Hepatocyte (in vitro differentiated cells): Measurements from ENCODE around the gene VPS13D. TPM values are rescaled to one million over a fixed set of nuclear protein-coding genes. Genes with fewer than 3 reads are reported as not detected.

Experiments
- DNase-seq: peaks from one replicate; pipeline ENCODE4 v3.0.0-alpha.2; 2016; ENCODE audit warnings: low spot score
- H2AFZ ChIP-seq: fragments of 200-600 bp; sonication (generic); 2 replicates; pipeline ENCODE4 v1.6.0; 2016; ENCODE audit warnings: antibody characterized with exemption, mild to moderate bottlenecking
- H3K27ac ChIP-seq: fragments of 200-600 bp; sonication (generic); 2 replicates; pipeline ENCODE4 v1.5.1; 2016; ENCODE audit warnings: mild to moderate bottlenecking
- H3K27me3 ChIP-seq: fragments of 200-600 bp; sonication (generic); 2 replicates; pipeline ENCODE4 v1.6.1; 2016
- H3K36me3 ChIP-seq: fragments of 200-600 bp; sonication (generic); replicated peaks from 2 replicates; pipeline ENCODE4 v1.5.1; 2016; ENCODE audit warnings: low read depth; ENCODE audit not compliant: insufficient read depth
- H3K4me1 ChIP-seq: fragments of 200-600 bp; sonication (generic); 2 replicates; pipeline ENCODE4 v1.5.1; 2016; ENCODE audit warnings: mild to moderate bottlenecking, moderate library complexity; ENCODE audit not compliant: insufficient read depth
- H3K4me2 ChIP-seq: fragments of 200-600 bp; sonication (generic); 2 replicates; pipeline ENCODE4 v1.6.0; 2016
- H3K4me3 ChIP-seq: fragments of 200-600 bp; sonication (generic); 2 replicates; pipeline ENCODE4 v1.5.1; 2016; ENCODE audit warnings: mild to moderate bottlenecking
- H3K79me2 ChIP-seq: fragments of 200-600 bp; sonication (generic); 2 replicates; pipeline ENCODE4 v1.6.0; 2017; ENCODE audit warnings: mild to moderate bottlenecking
- H3K9me2 ChIP-seq: fragments of 200-600 bp; sonication (generic); replicated peaks from 2 replicates; pipeline ENCODE4 v1.6.0; 2017; ENCODE audit warnings: mild to moderate bottlenecking; ENCODE audit not compliant: insufficient read depth
- H3K9me3 ChIP-seq: fragments of 200-600 bp; sonication (generic); 2 replicates; pipeline ENCODE4 v1.5.1; 2016; ENCODE audit warnings: low read depth, mild to moderate bottlenecking
- H4K20me1 ChIP-seq: fragments of 200-600 bp; sonication (generic); 2 replicates; pipeline ENCODE4 v1.6.0; 2016; ENCODE audit warnings: mild to moderate bottlenecking; ENCODE audit not compliant: insufficient read depth, poor library complexity, severe bottlenecking
- EZH2 ChIP-seq: fragments of 200-600 bp; sonication (generic); IDR thresholded peaks from 2 replicates; pipeline ENCODE4 v1.6.1; 2016; ENCODE audit warnings: antibody characterized with exemption, mild to moderate bottlenecking, borderline replicate concordance
- EZH2phosphoT487 ChIP-seq: fragments of 200-600 bp; sonication (generic); IDR thresholded peaks from one replicate; pipeline ENCODE4 v1.6.1; 2018; ENCODE audit warnings: antibody characterized with exemption, mild to moderate bottlenecking, low read depth, moderate library complexity; ENCODE audit not compliant: unreplicated experiment, severe bottlenecking
- WGBS: methylation state at CpG from one replicate; pipeline ENCODE4 v1.1.6; 2016; ENCODE audit warnings: low lambda C conversion rate; ENCODE audit errors: missing lambda C conversion rate; 5-methylcytosine and 5-hydroxymethylcytosine counted together
- polyA plus RNA-seq: library from polyadenylated mRNA; unstranded; fragments of >200 nt; fragmentation: Nextera tagmentation; extraction: Ambion mirVana; gene quantifications from 2 replicates; pipeline ENCODE4 v1.2.1, GENCODE V29; 2016
- total RNA-seq: library from RNA; depleted of rRNA; stranded (reverse); fragments of >200 nt; gene quantifications from 2 replicates; pipeline ENCODE4 v1.2.3, GENCODE V29; 2014
- TF ChIP-seq, protein P1 (sequence below): fragments of 200-600 bp; sonication (generic); IDR thresholded peaks from 2 replicates; pipeline ENCODE4 v1.5.1; 2016; ENCODE audit warnings: antibody characterized with exemption, mild to moderate bottlenecking; ENCODE audit not compliant: poor library complexity

The VPS13D gene
- total and polyA plus RNA-seq, 2 experiments from 2014 or later, result 7.3 to 32.2 TPM

DNA sequence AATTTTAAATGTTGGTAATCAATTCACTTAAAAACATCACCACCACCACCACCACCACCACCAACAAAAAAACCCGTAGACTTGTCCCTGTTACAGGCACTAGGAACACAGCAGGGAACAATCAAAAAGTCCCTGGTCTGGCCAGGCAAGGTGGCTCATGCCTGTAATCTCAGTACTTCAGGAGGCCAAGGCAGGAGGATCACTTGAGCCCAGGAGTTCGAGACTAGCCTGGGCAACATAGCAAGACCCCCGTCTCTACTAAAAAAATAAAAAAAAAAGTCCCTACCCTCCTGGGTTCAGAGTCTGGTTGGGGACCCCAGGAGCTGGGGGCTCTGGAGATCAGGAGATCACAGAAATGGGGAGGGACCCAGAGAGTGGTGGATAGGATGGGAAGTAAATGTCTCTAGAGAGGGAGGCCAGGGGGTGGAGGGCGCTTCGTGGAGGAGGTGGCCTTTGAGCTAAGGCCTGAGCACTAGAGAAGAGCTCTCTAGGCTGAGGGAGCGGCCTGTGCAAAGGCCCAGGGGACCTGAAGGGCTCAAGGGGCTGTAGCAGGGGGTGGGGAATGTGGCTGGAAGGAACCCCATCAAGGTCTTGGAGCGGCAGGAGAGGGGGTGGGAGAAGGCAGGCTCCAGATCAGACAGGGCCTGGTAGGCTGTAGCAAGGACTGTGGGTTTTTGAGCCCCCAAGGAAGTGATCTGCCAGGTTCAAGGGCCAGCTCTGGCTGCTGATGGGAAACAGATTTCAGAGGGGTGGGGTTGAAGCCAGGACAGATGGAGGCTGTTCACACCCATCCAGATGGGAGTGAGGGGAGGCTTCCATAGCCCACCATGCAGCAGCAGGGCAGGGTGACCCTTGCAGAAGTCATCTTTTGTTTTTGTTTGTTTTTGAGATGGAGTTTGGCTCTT lies 24.8 kb upstream of the VPS13D start:
- Histone ChIP-seq H4K20me1 (no peaks in the 10 kb centered on the region), H3K9me2 (no peaks in the 10 kb centered on the region), H3K4me2 (no peak overlapping the region), H3K27ac (no peak overlapping the region), H3K4me3 (no peak overlapping the region), H3K4me1 (no peaks in the 10 kb centered on the region), H3K79me2 (no peaks in the 10 kb centered on the region), H2AFZ (no peak overlapping the region), H3K9me3 (no peaks in the 10 kb centered on the region), H3K36me3 (no peaks in the 10 kb centered on the region), H3K27me3 (no peaks in the 10 kb centered on the region)
- TF ChIP-seq EZH2phosphoT487 (no peak), EZH2 (no peak)
- TF ChIP-seq, protein P1, sequence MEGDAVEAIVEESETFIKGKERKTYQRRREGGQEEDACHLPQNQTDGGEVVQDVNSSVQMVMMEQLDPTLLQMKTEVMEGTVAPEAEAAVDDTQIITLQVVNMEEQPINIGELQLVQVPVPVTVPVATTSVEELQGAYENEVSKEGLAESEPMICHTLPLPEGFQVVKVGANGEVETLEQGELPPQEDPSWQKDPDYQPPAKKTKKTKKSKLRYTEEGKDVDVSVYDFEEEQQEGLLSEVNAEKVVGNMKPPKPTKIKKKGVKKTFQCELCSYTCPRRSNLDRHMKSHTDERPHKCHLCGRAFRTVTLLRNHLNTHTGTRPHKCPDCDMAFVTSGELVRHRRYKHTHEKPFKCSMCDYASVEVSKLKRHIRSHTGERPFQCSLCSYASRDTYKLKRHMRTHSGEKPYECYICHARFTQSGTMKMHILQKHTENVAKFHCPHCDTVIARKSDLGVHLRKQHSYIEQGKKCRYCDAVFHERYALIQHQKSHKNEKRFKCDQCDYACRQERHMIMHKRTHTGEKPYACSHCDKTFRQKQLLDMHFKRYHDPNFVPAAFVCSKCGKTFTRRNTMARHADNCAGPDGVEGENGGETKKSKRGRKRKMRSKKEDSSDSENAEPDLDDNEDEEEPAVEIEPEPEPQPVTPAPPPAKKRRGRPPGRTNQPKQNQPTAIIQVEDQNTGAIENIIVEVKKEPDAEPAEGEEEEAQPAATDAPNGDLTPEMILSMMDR, result no peak
- WGBS, result 78% methylated on average over 7 of the region's 7 CpGs
- DNase-seq, result no peak

DNA sequence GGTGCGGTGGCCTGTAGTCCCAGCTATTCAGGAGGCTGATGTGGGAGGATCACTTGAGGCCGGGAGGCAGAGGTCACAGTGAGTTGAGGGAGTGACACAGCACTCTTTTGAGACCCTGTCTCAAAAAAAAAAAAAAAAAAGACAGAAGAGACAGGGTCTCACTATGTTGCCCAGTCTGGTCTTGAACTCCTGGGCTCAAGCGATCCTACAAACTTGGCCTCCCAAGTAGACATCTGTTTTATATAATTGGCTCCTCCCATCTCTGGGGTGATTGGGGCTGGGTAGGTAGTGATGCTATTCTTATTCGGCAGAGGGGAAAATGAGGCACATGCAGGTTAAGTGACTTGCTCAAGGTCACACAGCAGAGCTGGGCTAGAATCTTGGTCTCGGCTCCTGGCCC lies 23.6 kb upstream of the VPS13D start:
- H4K20me1 ChIP-seq, result no peaks in the 10 kb centered on the region
- no peaks in the 10 kb centered on the region for H3K79me2 ChIP-seq

GRCh38 chr1:12206792-12207424 lies 22.9 kb upstream of the VPS13D start:
- Histone ChIP-seq H3K9me3 (no peaks in the 10 kb centered on the region), H4K20me1 (no peaks in the 10 kb centered on the region), H3K36me3 (no peaks in the 10 kb centered on the region), H3K27ac (no peak overlapping the region), H2AFZ (no peak overlapping the region), H3K9me2 (no peaks in the 10 kb centered on the region), H3K4me2 (no peak overlapping the region), H3K4me3 (no peak overlapping the region), H3K79me2 (no peaks in the 10 kb centered on the region), H3K4me1 (no peaks in the 10 kb centered on the region), H3K27me3 (no peaks in the 10 kb centered on the region)
- DNase-seq, result no peak
- TF ChIP-seq, protein P1, result no peak
- TF ChIP-seq EZH2phosphoT487 (no peak), EZH2 (no peak)
- WGBS, result 86% methylated on average over 17 of the region's 17 CpGs

More for the DNA sequence above, 23.6 kb upstream of the VPS13D start:
- no peaks in the 10 kb centered on the region for H3K36me3 ChIP-seq
- H3K4me1 ChIP-seq, result no peaks in the 10 kb centered on the region
- H3K4me2 ChIP-seq, result no peak overlapping the region
- 94% methylated on average over 5 of the region's 5 CpGs for WGBS
- no peaks in the 10 kb centered on the region for H3K27me3 ChIP-seq
- no peaks in the 10 kb centered on the region for H3K9me2 ChIP-seq
- no peak overlapping the region for H2AFZ ChIP-seq
- TF ChIP-seq EZH2, result no peak
- TF ChIP-seq, protein P1, result no peak
- no peak for TF ChIP-seq EZH2phosphoT487
- no peak overlapping the region for H3K27ac ChIP-seq
- H3K4me3 ChIP-seq, result no peak overlapping the region
- no peaks in the 10 kb centered on the region for H3K9me3 ChIP-seq
- no peak for DNase-seq
